Activated B cell treated with CpG ODN at 0.5 μM for 24 hours (primary cell): Measurements from ENCODE around the gene BNC2. TPM values are rescaled to one million over a fixed set of nuclear protein-coding genes. Genes with fewer than 3 reads are reported as not detected.

Experiments
- ATAC-seq: fragments of 200-7000 bp; cut with Tn5 transposase; one replicate; pipeline ENCODE4 v1.10.0; 2021; ENCODE audit warnings: low read depth, mild to moderate bottlenecking, moderate library complexity
- CTCF ChIA-PET: fragments of 350-600 bp; sonication (Branson Sonifier 250); formaldehyde crosslinking; loops from one replicate; lab custom pipeline; 2021; ENCODE audit warnings: antibody characterized with exemption; lab: Charles Lee
- POLR2A ChIA-PET: fragments of 350-600 bp; sonication (Branson Sonifier 250); formaldehyde crosslinking; loops from one replicate; lab custom pipeline; 2021; ENCODE audit warnings: antibody characterized with exemption; lab: Charles Lee
- DNase-seq: peaks from one replicate; pipeline ENCODE4 v3.0.0; 2022
- H3K27ac Mint-ChIP-seq: one replicate; pipeline ENCODE4 v1.8.0; 2020; ENCODE audit warnings: mixed read lengths
- H3K27me3 Mint-ChIP-seq: one replicate; pipeline ENCODE4 v1.8.0; 2021; ENCODE audit warnings: mixed read lengths
- H3K36me3 Mint-ChIP-seq: one replicate; pipeline ENCODE4 v1.8.0; 2021; ENCODE audit warnings: low read depth, mixed read lengths
- H3K4me1 Mint-ChIP-seq: one replicate; pipeline ENCODE4 v1.8.0; 2021; ENCODE audit warnings: mixed read lengths
- H3K4me3 Mint-ChIP-seq: one replicate; pipeline ENCODE4 v1.8.0; 2020; ENCODE audit warnings: mild to moderate bottlenecking, mixed read lengths
- H3K9me3 Mint-ChIP-seq: one replicate; pipeline ENCODE4 v1.8.0; 2020; ENCODE audit warnings: mixed read lengths
- CTCF ChIP-seq: fragments of 200-600 bp; IDR thresholded peaks from one replicate; pipeline ENCODE4 v1.8.0; 2022; ENCODE audit warnings: antibody characterized with exemption, mild to moderate bottlenecking
- intact Hi-C: fragments of 100-400 bp; cut with micrococcal nuclease; formaldehyde crosslinking; loops from one replicate; pipeline ENCODE4 v1.15.1; 2024
- total RNA-seq: library from RNA; stranded (reverse); gene quantifications from 2 replicates; pipeline ENCODE4 v1.2.3, GENCODE V29; 2022

The BNC2 gene
- total RNA-seq, 1 donor from 2014 or later: not detected

- intact Hi-C loops: no loop called here
- Mint-ChIP-seq H3K4me1 (no peaks in the 10 kb centered on the region), H3K27ac (no peak overlapping the region), H3K9me3 (peaks cover 7% of the 10 kb centered on the region), H3K36me3 (no peaks in the 10 kb centered on the region), H3K4me3 (no peak overlapping the region), H3K27me3 (no peaks in the 10 kb centered on the region)
- ChIA-PET POLR2A (no interaction called here), CTCF (no interaction called here)
- no peak for TF ChIP-seq CTCF
- ATAC-seq (no peak), DNase-seq (no peak)
These were observed 115.8 kb downstream of the BNC2 start for GRCh38 chr9:16754662-16755061.

GRCh38 chr9:16753256-16753655 is 117.2 kb downstream of the BNC2 start:
- no peaks in the 10 kb centered on the region for H3K4me1 Mint-ChIP-seq
- TF ChIP-seq CTCF: no peak
- H3K27me3 Mint-ChIP-seq: no peaks in the 10 kb centered on the region
- intact Hi-C loops: no loop called here
- ChIA-PET POLR2A (no interaction called here), CTCF (no interaction called here)
- H3K4me3 Mint-ChIP-seq: no peak overlapping the region
- ATAC-seq (no peak), DNase-seq (no peak)
- peaks cover 9% of the 10 kb centered on the region for H3K9me3 Mint-ChIP-seq
- no peaks in the 10 kb centered on the region for H3K36me3 Mint-ChIP-seq
- H3K27ac Mint-ChIP-seq: no peak overlapping the region

GRCh38 chr9:16752601-16753000 is 117.9 kb downstream of the BNC2 start:
- ATAC-seq: no peak

GRCh38 chr9:16750553-16750952 is 119.9 kb downstream of the BNC2 start:
- DNase-seq: no peak
- Mint-ChIP-seq H3K27me3 (no peaks in the 10 kb centered on the region), H3K4me1 (no peaks in the 10 kb centered on the region), H3K36me3 (no peaks in the 10 kb centered on the region), H3K4me3 (no peak overlapping the region), H3K27ac (no peak overlapping the region), H3K9me3 (peaks cover 2% of the 10 kb centered on the region)
- POLR2A ChIA-PET: no interaction called here
- intact Hi-C loops: no loop called here
- no peak for ATAC-seq
- CTCF ChIA-PET: no interaction called here
- TF ChIP-seq CTCF: no peak

More at GRCh38 chr9:16752601-16753000, 117.9 kb downstream of the BNC2 start:
- ChIA-PET CTCF (no interaction called here), POLR2A (no interaction called here)
- no peak for TF ChIP-seq CTCF
- Mint-ChIP-seq H3K27ac (no peak overlapping the region), H3K27me3 (no peaks in the 10 kb centered on the region), H3K36me3 (no peaks in the 10 kb centered on the region), H3K4me3 (no peak overlapping the region), H3K4me1 (no peaks in the 10 kb centered on the region), H3K9me3 (peaks cover 5% of the 10 kb centered on the region)
- DNase-seq: no peak
- intact Hi-C loops: no loop called here

GRCh38 chr9:16745359-16745758 is 125.1 kb downstream of the BNC2 start:
- intact Hi-C loops: no loop called here
- ChIA-PET POLR2A (no interaction called here), CTCF (no interaction called here)
- no peaks in the 10 kb centered on the region for H3K4me1 Mint-ChIP-seq
- H3K36me3 Mint-ChIP-seq: no peaks in the 10 kb centered on the region
- H3K4me3 Mint-ChIP-seq: no peak overlapping the region
- no peak for ATAC-seq
- no peak for DNase-seq
- no peak for TF ChIP-seq CTCF
- H3K27ac Mint-ChIP-seq: no peak overlapping the region
- H3K27me3 Mint-ChIP-seq: no peaks in the 10 kb centered on the region
- H3K9me3 Mint-ChIP-seq: peaks cover 2% of the 10 kb centered on the region
